Immature natural killer cell (primary cell): ENCODE measurements around the gene MAPKAP1. TPM values are rescaled to one million over a fixed set of nuclear protein-coding genes. Genes with fewer than 3 reads are reported as not detected.

ENCODE experiments used
- DNase-seq, 3 donors: peaks; one replicate each; pipeline ENCODE4 v3.0.0; 2022; ENCODE audit warnings: mixed read lengths in 1 of 3
- H3K27ac Mint-ChIP-seq, 6 donors: one replicate each; pipeline ENCODE4 v1.8.0; 2020; ENCODE audit warnings: mixed read lengths in 6 of 6, mild to moderate bottlenecking in 5 of 6, inconsistent platforms in 4 of 6, moderate library complexity in 3 of 6
- H3K27me3 Mint-ChIP-seq, 3 donors: one replicate each; pipeline ENCODE4 v1.8.0; 2020 to 2021; ENCODE audit warnings: low read depth in 3 of 3, mild to moderate bottlenecking in 3 of 3, mixed read lengths in 3 of 3, moderate library complexity in 3 of 3, inconsistent platforms in 1 of 3
- H3K36me3 Mint-ChIP-seq, 3 donors: one replicate each; pipeline ENCODE4 v1.8.0; 2020; ENCODE audit warnings: mixed read lengths in 3 of 3, inconsistent platforms in 2 of 3, mild to moderate bottlenecking in 2 of 3
- H3K4me1 Mint-ChIP-seq, 2 donors: one replicate each; pipeline ENCODE4 v1.8.0; 2020; ENCODE audit warnings: inconsistent platforms in 2 of 2, mild to moderate bottlenecking in 2 of 2, mixed read lengths in 2 of 2, moderate library complexity in 1 of 2
- H3K4me3 Mint-ChIP-seq, 5 donors: one replicate each; pipeline ENCODE4 v1.8.0; 2020; ENCODE audit warnings: mild to moderate bottlenecking in 5 of 5, mixed read lengths in 5 of 5, inconsistent platforms in 3 of 5, moderate library complexity in 3 of 5
- H3K9me3 Mint-ChIP-seq, 6 donors: one replicate each; pipeline ENCODE4 v1.8.0; 2020; ENCODE audit warnings: mild to moderate bottlenecking in 6 of 6, mixed read lengths in 6 of 6, inconsistent platforms in 4 of 6, moderate library complexity in 3 of 6
- polyA plus RNA-seq, 3 donors: library from polyadenylated mRNA; unstranded; fragments of 300-500 nt; fragmentation: Illumina TruSeq; gene quantifications; one replicate each; pipeline ENCODE4 v1.2.3, GENCODE V29; 2021

MAPKAP1 gene
- polyA plus RNA-seq, 3 donors from 2014 or later: 56.9 to 75.1 (median 59.3) TPM

GRCh38 chr9:125515281-125515680 is 191.7 kb downstream of the MAPKAP1 start:
- H3K36me3 Mint-ChIP-seq: peaks cover 0 to 4% (median 0%) of the 10 kb centered on the region in 3 donors
- no peak overlapping the region for H3K4me3 Mint-ChIP-seq
- H3K4me1 Mint-ChIP-seq: peaks cover 2 to 13% of the 10 kb centered on the region in 2 donors
- H3K27ac Mint-ChIP-seq: no peak overlapping the region
- no peak for DNase-seq
- H3K9me3 Mint-ChIP-seq: no peaks in the 10 kb centered on the region
- H3K27me3 Mint-ChIP-seq: peaks cover 0 to 2% (median 0%) of the 10 kb centered on the region in 3 donors

DNA sequence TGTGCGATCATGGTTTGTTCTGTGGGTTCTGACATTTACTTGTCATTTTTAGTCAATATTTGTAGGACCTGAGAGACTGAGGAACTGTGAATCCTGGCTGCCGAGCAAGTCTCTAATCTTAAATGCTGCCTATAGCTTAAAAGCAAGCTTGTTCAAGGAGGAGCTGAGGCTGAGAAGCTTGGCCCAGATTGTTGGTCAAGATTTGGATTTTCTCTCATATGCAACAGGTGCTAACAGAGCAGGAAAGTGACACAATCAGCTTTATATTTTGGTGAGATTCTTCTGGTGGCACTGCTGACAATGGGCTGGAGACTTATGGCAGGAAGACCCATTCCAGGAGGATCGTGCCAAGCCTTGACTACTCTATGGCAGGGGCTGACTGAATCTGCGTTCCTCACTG is 192.5 kb downstream of the MAPKAP1 start:
- Mint-ChIP-seq H3K27me3 (peaks cover 0 to 2% (median 0%) of the 10 kb centered on the region in 3 donors), H3K27ac (no peak overlapping the region), H3K36me3 (peaks cover 0 to 4% (median 0%) of the 10 kb centered on the region in 3 donors), H3K4me3 (peak overlapping the region in 1 of 5 donors; percentile 36), H3K4me1 (peaks cover 2 to 13% of the 10 kb centered on the region in 2 donors), H3K9me3 (no peaks in the 10 kb centered on the region)
- DNase-seq: no peak

DNA sequence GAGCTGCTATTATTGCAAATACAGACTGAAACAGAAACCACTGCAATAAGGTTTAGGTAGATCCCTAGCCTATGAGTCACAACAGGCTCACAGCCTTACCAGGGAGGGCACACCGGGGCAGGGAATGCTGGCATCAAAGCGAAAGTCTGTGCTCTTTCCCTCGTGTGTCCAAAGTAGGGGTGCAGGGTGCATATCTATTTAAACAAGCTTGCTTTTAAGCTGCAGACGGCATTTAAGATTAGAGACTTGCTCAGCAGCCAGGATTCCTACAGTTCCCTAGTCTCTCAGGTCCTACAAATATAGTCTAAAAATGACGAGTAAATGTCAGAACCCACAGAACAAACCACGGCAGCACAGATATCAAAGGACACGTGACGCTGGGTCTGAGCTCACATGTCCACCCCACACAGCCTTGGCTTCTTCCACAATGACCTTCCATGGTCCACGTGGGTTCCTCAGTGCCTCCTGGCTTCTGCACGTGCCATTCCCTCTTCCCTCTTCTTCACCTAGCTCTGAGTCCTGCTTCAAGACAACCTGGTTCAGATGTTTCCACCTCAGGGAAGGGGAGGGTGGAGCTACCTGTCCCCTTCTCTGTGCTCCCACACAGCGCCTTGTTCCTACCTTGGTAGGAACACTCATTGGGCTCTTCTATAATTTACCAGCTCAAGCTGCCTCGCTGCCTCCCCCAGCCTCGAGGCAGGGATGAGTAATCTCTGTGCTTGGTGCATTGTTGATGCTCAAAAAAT is 193.2 kb downstream of the MAPKAP1 start:
- H3K27me3 Mint-ChIP-seq: peaks cover 0 to 2% (median 0%) of the 10 kb centered on the region in 3 donors
- peaks cover 0 to 4% (median 0%) of the 10 kb centered on the region in 3 donors for H3K36me3 Mint-ChIP-seq
- H3K9me3 Mint-ChIP-seq: no peaks in the 10 kb centered on the region
- H3K27ac Mint-ChIP-seq: peak overlapping the region in 1 of 6 donors; percentile 14
- DNase-seq: no peak
- peaks cover 2 to 13% of the 10 kb centered on the region in 2 donors for H3K4me1 Mint-ChIP-seq
- peak overlapping the region in 1 of 5 donors; percentile 54 for H3K4me3 Mint-ChIP-seq

GRCh38 chr9:125513303-125513667 is 193.7 kb downstream of the MAPKAP1 start:
- H3K4me3 Mint-ChIP-seq: no peak overlapping the region
- H3K36me3 Mint-ChIP-seq: peaks cover 0 to 4% (median 0%) of the 10 kb centered on the region in 3 donors
- H3K4me1 Mint-ChIP-seq: peaks cover 2 to 13% of the 10 kb centered on the region in 2 donors
- no peak overlapping the region for H3K27ac Mint-ChIP-seq
- no peak for DNase-seq
- H3K27me3 Mint-ChIP-seq: peaks cover 0 to 2% (median 0%) of the 10 kb centered on the region in 3 donors
- no peaks in the 10 kb centered on the region for H3K9me3 Mint-ChIP-seq

GRCh38 chr9:125511789-125512660 is 195.0 kb downstream of the MAPKAP1 start:
- Mint-ChIP-seq H3K27ac (no peak overlapping the region), H3K36me3 (peaks cover 0 to 5% (median 0%) of the 10 kb centered on the region in 3 donors), H3K9me3 (no peaks in the 10 kb centered on the region), H3K27me3 (peaks cover 0 to 2% (median under 1%) of the 10 kb centered on the region in 3 donors), H3K4me3 (no peak overlapping the region), H3K4me1 (peaks cover 2 to 13% of the 10 kb centered on the region in 2 donors)
- no peak for DNase-seq

GRCh38 chr9:125510980-125511379 is 196.0 kb downstream of the MAPKAP1 start:
- H3K27me3 Mint-ChIP-seq: peaks cover 0 to 2% (median 0%) of the 10 kb centered on the region in 3 donors
- no peaks in the 10 kb centered on the region for H3K9me3 Mint-ChIP-seq
- H3K4me1 Mint-ChIP-seq: peaks cover 2 to 13% of the 10 kb centered on the region in 2 donors
- H3K27ac Mint-ChIP-seq: peak overlapping the region in 1 of 6 donors; percentile 8
- DNase-seq: no peak
- no peak overlapping the region for H3K4me3 Mint-ChIP-seq
- H3K36me3 Mint-ChIP-seq: peaks cover 3 to 4% (median 4%) of the 10 kb centered on the region in 3 donors

DNA sequence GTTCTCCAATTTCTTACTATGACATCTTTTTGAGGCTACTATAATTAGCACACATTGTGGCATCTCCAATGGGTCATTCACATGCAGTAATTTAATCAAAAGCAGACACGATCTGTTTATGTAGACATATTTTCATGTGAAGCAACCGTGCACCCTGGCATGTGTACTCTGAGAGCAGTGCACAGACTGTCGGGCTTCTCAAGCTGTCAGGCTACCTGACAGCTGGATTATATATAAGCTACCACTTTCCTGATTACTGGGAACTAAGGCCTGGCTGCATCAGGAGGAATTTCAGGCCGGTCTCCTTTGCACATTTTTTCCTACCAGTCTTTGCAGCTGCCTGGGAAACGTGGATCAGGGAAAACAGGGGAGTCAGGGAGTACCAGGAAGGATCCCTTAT is 197.5 kb downstream of the MAPKAP1 start:
- no peak overlapping the region for H3K27ac Mint-ChIP-seq
- peaks cover 4 to 12% (median 10%) of the 10 kb centered on the region in 3 donors for H3K36me3 Mint-ChIP-seq
- H3K4me3 Mint-ChIP-seq: no peak overlapping the region

GRCh38 chr9:125508249-125508648 is 198.8 kb downstream of the MAPKAP1 start:
- H3K36me3 Mint-ChIP-seq: peaks cover 4 to 12% (median 10%) of the 10 kb centered on the region in 3 donors
- no peak for DNase-seq
- H3K27me3 Mint-ChIP-seq: peaks cover 0 to 2% (median 0%) of the 10 kb centered on the region in 3 donors
- H3K27ac Mint-ChIP-seq: no peak overlapping the region
- no peak overlapping the region for H3K4me3 Mint-ChIP-seq
- H3K4me1 Mint-ChIP-seq: peaks cover 5% of the 10 kb centered on the region in 2 donors
- H3K9me3 Mint-ChIP-seq: no peaks in the 10 kb centered on the region

More for the DNA sequence above, 197.5 kb downstream of the MAPKAP1 start:
- Mint-ChIP-seq H3K9me3 (no peaks in the 10 kb centered on the region), H3K4me1 (peaks cover 7 to 16% of the 10 kb centered on the region in 2 donors), H3K27me3 (peaks cover 0 to 2% (median 0%) of the 10 kb centered on the region in 3 donors)
- DNase-seq: no peak

DNA sequence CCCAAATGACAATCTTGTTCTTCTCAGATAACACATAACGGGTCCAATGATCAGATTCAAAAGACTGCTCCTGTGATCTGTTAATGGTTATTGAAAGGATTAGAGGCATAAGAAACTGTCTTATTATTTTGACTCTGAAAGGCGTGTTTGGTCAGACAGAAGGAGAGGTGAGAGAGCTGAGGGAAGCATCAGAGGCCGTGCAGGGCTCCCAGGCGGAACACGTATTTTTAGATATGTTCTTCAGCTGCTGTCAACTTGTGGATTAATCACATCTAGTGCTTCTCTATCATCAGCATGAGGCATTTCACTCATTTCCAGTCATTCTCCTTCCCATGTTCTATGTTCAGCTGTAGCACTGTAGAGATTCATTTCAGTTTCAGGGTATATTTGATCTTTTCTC is 199.8 kb downstream of the MAPKAP1 start:
- H3K27ac Mint-ChIP-seq: no peak overlapping the region

DNA sequence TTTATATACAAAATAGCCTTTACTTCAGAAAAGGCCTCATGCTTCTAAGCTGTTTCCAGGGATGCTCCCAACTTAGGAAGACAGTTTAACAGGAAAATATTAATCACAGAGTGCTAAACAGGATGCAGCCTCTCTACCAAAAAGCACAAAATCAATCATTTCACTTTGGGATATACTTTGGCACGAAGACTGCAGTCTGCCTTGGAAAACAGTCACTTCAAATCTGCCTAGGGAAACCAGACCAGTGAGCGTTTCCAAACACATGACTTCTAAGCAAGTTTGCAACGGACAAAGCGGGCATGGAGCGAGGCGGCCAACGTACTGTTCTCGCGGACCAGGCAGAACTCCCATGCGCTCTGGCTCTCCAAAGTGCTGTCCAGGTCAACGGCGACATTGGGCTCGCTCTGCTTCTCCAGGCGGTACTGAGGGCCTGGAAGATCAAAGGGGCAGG is 201.0 kb downstream of the MAPKAP1 start:
- Mint-ChIP-seq H3K4me3 (no peak overlapping the region), H3K9me3 (peaks cover 0 to 4% (median 0%) of the 10 kb centered on the region in 6 donors), H3K4me1 (peaks cover 5% of the 10 kb centered on the region in 2 donors), H3K27me3 (peaks cover 0 to 2% (median 0%) of the 10 kb centered on the region in 3 donors), H3K27ac (no peak overlapping the region), H3K36me3 (peaks cover 8 to 26% (median 10%) of the 10 kb centered on the region in 3 donors)
- DNase-seq: no peak

More for the DNA sequence above, 199.8 kb downstream of the MAPKAP1 start:
- H3K36me3 Mint-ChIP-seq: peaks cover 4 to 18% (median 10%) of the 10 kb centered on the region in 3 donors
- no peaks in the 10 kb centered on the region for H3K9me3 Mint-ChIP-seq
- peaks cover 0 to 2% (median 0%) of the 10 kb centered on the region in 3 donors for H3K27me3 Mint-ChIP-seq
- DNase-seq: no peak
- no peak overlapping the region for H3K4me3 Mint-ChIP-seq
- H3K4me1 Mint-ChIP-seq: peaks cover 5% of the 10 kb centered on the region in 2 donors

DNA sequence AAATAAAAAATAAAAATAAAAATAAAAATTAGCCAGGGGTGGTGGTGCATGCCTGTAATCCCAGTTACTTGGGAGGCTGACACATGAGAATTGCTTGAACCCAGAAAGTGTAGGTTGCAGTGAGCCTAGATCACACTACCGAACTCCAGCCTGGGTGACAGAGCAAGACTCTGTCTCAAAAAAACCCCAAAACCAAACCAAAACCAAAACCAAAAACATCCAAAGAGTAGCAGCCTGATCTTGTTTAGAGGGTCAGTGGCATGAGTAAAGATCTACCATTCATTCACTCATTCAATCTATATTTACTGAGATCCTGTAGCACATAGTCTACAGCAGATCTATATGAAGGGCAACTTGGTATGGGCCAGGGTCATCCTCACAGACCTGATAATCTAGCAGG is 202.4 kb downstream of the MAPKAP1 start:
- no peak for DNase-seq
- Mint-ChIP-seq H3K27ac (peak overlapping the region in 1 of 6 donors; percentile 24), H3K36me3 (peaks cover 15 to 29% (median 16%) of the 10 kb centered on the region in 3 donors), H3K9me3 (peaks cover 0 to 4% (median 0%) of the 10 kb centered on the region in 6 donors), H3K4me3 (no peak overlapping the region), H3K27me3 (peaks cover 0 to 2% (median 0%) of the 10 kb centered on the region in 3 donors), H3K4me1 (peaks cover 5% of the 10 kb centered on the region in 2 donors)

DNA sequence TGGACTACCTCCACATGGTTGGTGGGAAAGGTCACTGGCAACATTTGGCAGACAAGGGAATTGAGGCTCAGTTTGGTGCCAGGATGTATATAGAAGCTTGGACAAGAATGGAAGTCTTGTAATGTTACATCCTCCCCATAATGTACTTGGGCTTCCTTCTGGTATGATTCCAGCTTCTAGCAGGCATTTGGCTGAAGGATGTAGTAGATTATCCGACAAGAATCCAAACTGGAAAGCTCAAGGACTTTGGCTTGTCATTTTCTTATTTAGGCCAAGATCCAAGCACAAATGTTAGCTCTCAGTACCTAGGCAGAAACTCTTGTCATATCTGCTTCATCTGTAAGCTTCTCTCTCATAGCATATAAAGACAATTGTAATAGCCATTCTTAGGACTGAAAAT is 209.1 kb downstream of the MAPKAP1 start:
- Mint-ChIP-seq H3K4me3 (no peak overlapping the region), H3K4me1 (peaks cover 0 to 5% of the 10 kb centered on the region in 2 donors), H3K36me3 (peaks cover 10 to 20% (median 15%) of the 10 kb centered on the region in 3 donors), H3K9me3 (peaks cover 0 to 4% (median 0%) of the 10 kb centered on the region in 6 donors), H3K27me3 (peaks cover 0 to 8% (median 0%) of the 10 kb centered on the region in 3 donors), H3K27ac (no peak overlapping the region)
- DNase-seq: no peak

GRCh38 chr9:125497478-125497877 is 209.5 kb downstream of the MAPKAP1 start:
- H3K27ac Mint-ChIP-seq: no peak overlapping the region
- peaks cover 0 to 4% (median 0%) of the 10 kb centered on the region in 6 donors for H3K9me3 Mint-ChIP-seq
- no peak overlapping the region for H3K4me3 Mint-ChIP-seq
- peaks cover 10 to 16% (median 15%) of the 10 kb centered on the region in 3 donors for H3K36me3 Mint-ChIP-seq
- DNase-seq: no peak
- peaks cover 0 to 5% of the 10 kb centered on the region in 2 donors for H3K4me1 Mint-ChIP-seq
- peaks cover 0 to 8% (median 0%) of the 10 kb centered on the region in 3 donors for H3K27me3 Mint-ChIP-seq
